DND-41 (cell line): Measurements from ENCODE around the gene RPS15.

Experiments
- ATAC-seq: fragments of 200-7000 bp; cut with Tn5 transposase; 3 replicates; pipeline ENCODE4 v1.9.1; 2021; ENCODE audit warnings: low read depth; ENCODE audit not compliant: insufficient read depth
- DNase-seq: peaks from one replicate; pipeline ENCODE4 v3.0.0-alpha.2; 2020
- H2AFZ ChIP-seq: 2 replicates; pipeline ENCODE4 v1.6.0; 2012; ENCODE audit warnings: low read depth, low read length
- H3K27ac ChIP-seq: 2 replicates; pipeline ENCODE4 v1.5.1; 2012; ENCODE audit warnings: low read length, inconsistent platforms
- H3K27me3 ChIP-seq: fragments of 200-600 bp; sonication (generic); 2 replicates; pipeline ENCODE4 v1.6.0; 2012; ENCODE audit warnings: low read length, mild to moderate bottlenecking, inconsistent platforms; ENCODE audit not compliant: insufficient read depth, poor library complexity
- H3K36me3 ChIP-seq: 2 replicates; pipeline ENCODE4 v1.5.1; 2012; ENCODE audit warnings: low read length, inconsistent platforms; ENCODE audit not compliant: insufficient read depth
- H3K4me1 ChIP-seq: 2 replicates; pipeline ENCODE4 v1.5.1; 2012; ENCODE audit warnings: mild to moderate bottlenecking, low read length; ENCODE audit not compliant: insufficient read depth
- H3K4me2 ChIP-seq: 2 replicates; pipeline ENCODE4 v1.6.0; 2012; ENCODE audit warnings: mild to moderate bottlenecking, moderate library complexity, low read length, inconsistent platforms; ENCODE audit not compliant: insufficient read depth
- H3K4me3 ChIP-seq, 2 experiments: fragments of 200-600 bp in 1 of 2; shearing (Covaris generic) in 1 of 2; 2 replicates each; pipeline ENCODE4 v1.5.1; 2012 to 2016; ENCODE audit warnings: inconsistent platforms in 2 of 2, low read length in 2 of 2, mild to moderate bottlenecking in 2 of 2, low read depth in 1 of 2, moderate library complexity in 1 of 2
- H3K79me2 ChIP-seq: 2 replicates; pipeline ENCODE4 v1.6.0; 2012; ENCODE audit warnings: low read length, inconsistent platforms; ENCODE audit not compliant: insufficient read depth
- H3K9ac ChIP-seq: 2 replicates; pipeline ENCODE4 v1.6.0; 2012; ENCODE audit warnings: low read depth, mild to moderate bottlenecking, inconsistent platforms, low read length, moderate library complexity
- H3K9me3 ChIP-seq: 2 replicates; pipeline ENCODE4 v1.5.1; 2012; ENCODE audit warnings: low read length, moderate library complexity, mild to moderate bottlenecking, inconsistent platforms; ENCODE audit not compliant: insufficient read depth, severe bottlenecking
- H4K20me1 ChIP-seq: 2 replicates; pipeline ENCODE4 v1.6.0; 2012; ENCODE audit warnings: low read length; ENCODE audit not compliant: insufficient read depth
- CTCF ChIP-seq: IDR thresholded peaks from 2 replicates; pipeline ENCODE4 v1.5.1; 2012; ENCODE audit warnings: borderline replicate concordance, low read length, moderate library complexity, mild to moderate bottlenecking; ENCODE audit not compliant: poor library complexity, severe bottlenecking; ENCODE audit errors: extremely low read depth
- EZH2 ChIP-seq: IDR thresholded peaks from 3 replicates; pipeline ENCODE4 v1.6.1; 2012; ENCODE audit warnings: borderline replicate concordance, low read depth, mild to moderate bottlenecking, moderate library complexity, low read length, inconsistent platforms; ENCODE audit not compliant: severe bottlenecking

RPS15 gene

GRCh38 chr19:1461862-1462261 is 23.7 kb downstream of the RPS15 start:
- peaks cover 27% of the 10 kb centered on the region for H4K20me1 ChIP-seq
- H3K27ac ChIP-seq, result no peak overlapping the region
- H3K36me3 ChIP-seq, result peaks cover 13% of the 10 kb centered on the region
- H3K4me3 ChIP-seq, result no peak overlapping the region
- no peak overlapping the region for H3K4me2 ChIP-seq
- H3K4me1 ChIP-seq, result no peaks in the 10 kb centered on the region
- no peak overlapping the region for H2AFZ ChIP-seq
- no peaks in the 10 kb centered on the region for H3K79me2 ChIP-seq
- no peak overlapping the region for H3K9ac ChIP-seq
- H3K27me3 ChIP-seq, result no peaks in the 10 kb centered on the region
- no peaks in the 10 kb centered on the region for H3K9me3 ChIP-seq
- TF ChIP-seq CTCF, result no peak
- no peak for TF ChIP-seq EZH2
- DNase-seq (no peak), ATAC-seq (no peak)

GRCh38 chr19:1465191-1466016 is 27.2 kb downstream of the RPS15 start:
- H3K9ac ChIP-seq, result no peak overlapping the region
- DNase-seq (no peak), ATAC-seq (no peak)
- peaks cover 4% of the 10 kb centered on the region for H3K4me1 ChIP-seq
- no peaks in the 10 kb centered on the region for H3K79me2 ChIP-seq
- no peaks in the 10 kb centered on the region for H3K9me3 ChIP-seq
- peaks cover 8% of the 10 kb centered on the region for H3K36me3 ChIP-seq
- TF ChIP-seq CTCF (peak; percentile 15), EZH2 (no peak)
- H3K4me3 ChIP-seq, result no peak overlapping the region
- H4K20me1 ChIP-seq, result peaks cover 28% of the 10 kb centered on the region
- H2AFZ ChIP-seq, result no peak overlapping the region
- H3K4me2 ChIP-seq, result no peak overlapping the region
- no peak overlapping the region for H3K27ac ChIP-seq
- H3K27me3 ChIP-seq, result no peaks in the 10 kb centered on the region

- TF ChIP-seq CTCF, result no peak
- no peak for TF ChIP-seq EZH2
- DNase-seq (no peak), ATAC-seq (no peak)
- no peak overlapping the region for H3K27ac ChIP-seq
- peaks cover 2% of the 10 kb centered on the region for H3K36me3 ChIP-seq
- H3K4me3 ChIP-seq, result no peak overlapping the region
- no peaks in the 10 kb centered on the region for H3K79me2 ChIP-seq
- no peaks in the 10 kb centered on the region for H3K27me3 ChIP-seq
- peaks cover 10% of the 10 kb centered on the region for H3K4me1 ChIP-seq
- H3K9ac ChIP-seq, result no peak overlapping the region
- H4K20me1 ChIP-seq, result peaks cover 33% of the 10 kb centered on the region
- H3K4me2 ChIP-seq, result no peak overlapping the region
- H2AFZ ChIP-seq, result no peak overlapping the region
- no peaks in the 10 kb centered on the region for H3K9me3 ChIP-seq
These were observed 27.8 kb downstream of the RPS15 start for GRCh38 chr19:1466018-1466460.
